ENCODE data around the gene PDAP1. TPM values are rescaled to one million over a fixed set of nuclear protein-coding genes. Genes with fewer than 3 reads are reported as not detected.
"Not testable (repeated sequence)": the region's sequence is repeated elsewhere in the genome, so short reads cannot be mapped to it uniquely, and the experiment has no call there.

PDAP1 gene
- total RNA-seq, 1 experiment from 2014 or later, result 150 TPM

DNA sequence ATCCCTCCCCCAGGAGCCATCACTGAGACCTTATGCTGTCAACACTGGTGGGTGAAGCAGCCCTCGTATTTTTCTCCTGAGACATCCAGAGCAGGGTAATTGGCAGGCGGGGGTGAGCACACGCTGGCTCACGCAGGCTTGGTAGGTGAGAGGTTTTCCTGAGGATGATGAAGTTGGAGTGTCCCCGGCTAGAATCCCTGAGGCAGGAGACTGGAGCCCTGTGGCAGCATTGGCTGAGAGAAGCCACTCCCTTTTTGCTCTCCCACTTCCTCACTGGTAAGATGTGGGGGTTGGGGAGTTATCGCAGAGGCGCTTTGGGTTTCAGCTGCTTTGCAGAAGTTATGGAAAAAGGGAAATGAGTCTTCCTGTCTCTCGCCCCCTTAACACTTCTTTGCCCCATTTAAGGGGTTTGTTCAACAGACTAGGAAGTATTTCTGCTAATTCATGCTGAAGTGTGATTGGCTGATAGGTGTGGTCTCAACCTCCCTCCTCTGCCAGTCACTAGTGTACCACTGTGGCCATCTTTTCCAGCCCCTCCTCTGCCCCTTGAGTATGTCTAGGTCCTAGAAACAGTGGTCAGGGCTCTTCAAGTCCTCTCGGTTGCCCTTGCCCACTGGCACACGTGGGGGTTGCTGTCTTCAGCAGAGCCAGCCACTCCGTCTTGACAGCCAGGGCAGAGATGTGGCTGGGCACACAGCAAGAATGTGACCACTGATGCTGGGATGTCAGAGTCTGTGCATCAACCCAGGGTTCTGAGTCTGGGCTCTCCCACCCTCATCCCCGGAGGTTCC is 28.2 kb downstream of the PDAP1 start:
- H3K4me3 Mint-ChIP-seq, result peak overlapping the region in 1 of 2 experiments; percentile 28; a peak in 1 of 5 replicates
- Histone ChIP-seq H4K5ac (ENCODE audit: insufficient read length, low read depth, low read length) (no peak overlapping the region), H2BK120ac (ENCODE audit: low read depth, low read length, poor library complexity, severe bottlenecking) (no peak overlapping the region), H3K18ac (ENCODE audit: insufficient read length, low read depth, low read length) (no peak overlapping the region), H3K4me1 (ENCODE audit: insufficient read depth, low read length) (no peaks in the 10 kb centered on the region), H3K27ac (ENCODE audit: insufficient read length, low read depth, low read length) (no peak overlapping the region), H2AFZ (ENCODE audit: low read length) (no peak overlapping the region), H4K20me1 (ENCODE audit: control insufficient read depth, insufficient read depth, insufficient read length) (no peaks in the 10 kb centered on the region), H3K4me2 (ENCODE audit: insufficient read depth, insufficient read length, low read length) (no peak overlapping the region), H3K4ac (ENCODE audit: low read depth, low read length) (no peak overlapping the region), H2BK5ac (ENCODE audit: insufficient read length, low read length) (no peak overlapping the region), H3K79me2 (ENCODE audit: insufficient read depth, low read length) (no peaks in the 10 kb centered on the region), H3K27me3 (ENCODE audit: insufficient read depth, low read length) (no peaks in the 10 kb centered on the region), H3T11ph (ENCODE audit: low read length) (no peak overlapping the region), H3K79me1 (ENCODE audit: insufficient read depth, low read depth, low read length, poor library complexity, severe bottlenecking) (peaks cover 8% of the 10 kb centered on the region), H3K14ac (ENCODE audit: insufficient read depth, low read length) (no peak overlapping the region), H4K91ac (ENCODE audit: insufficient read length, low read depth, low read length) (no peak overlapping the region), H2AK5ac (ENCODE audit: insufficient read length, low read length) (no peak overlapping the region), H3K23ac (ENCODE audit: insufficient read length, low read depth, low read length) (no peak overlapping the region), H3K9ac (ENCODE audit: extremely low read depth, insufficient read length, low read length) (no peak overlapping the region), H2BK15ac (ENCODE audit: low read depth, low read length) (no peak overlapping the region), H3K23me2 (ENCODE audit: insufficient read length, low read depth, low read length, poor library complexity, severe bottlenecking) (no peaks in the 10 kb centered on the region), H4K8ac (replicated peaks; ENCODE audit: insufficient read length, low read depth, low read length) (no peak overlapping the region), H3K9me3 (ENCODE audit: control insufficient read depth, low read depth, low read length) (no peaks in the 10 kb centered on the region), H3K56ac (ENCODE audit: insufficient read length, low read depth, low read length) (no peak overlapping the region), H2BK20ac (ENCODE audit: low read depth, low read length, poor library complexity, severe bottlenecking) (no peak overlapping the region), H2BK12ac (ENCODE audit: insufficient read length, low read depth, low read length) (no peak overlapping the region)
- no peaks in the 10 kb centered on the region for H3K9me3 Mint-ChIP-seq
- DNase-seq, result no peak
- H3K27me3 Mint-ChIP-seq (ENCODE audit: low read depth), result no peaks in the 10 kb centered on the region
- no CpG with 5 or more reads among the region's 12 CpGs for WGBS (ENCODE audit: extremely low coverage, insufficient read length, low lambda C conversion rate)
- H3K4me1 Mint-ChIP-seq, result peaks cover 6 to 11% of the 10 kb centered on the region in 2 experiments
- peaks cover 7 to 21% (median 7%) of the 10 kb centered on the region in 3 experiments; a peak in 6 of 7 replicates for H3K36me3 Mint-ChIP-seq (ENCODE audit: insufficient read depth in 1 of 3, low read depth in 3 of 3)
- TF ChIP-seq, protein P1, sequence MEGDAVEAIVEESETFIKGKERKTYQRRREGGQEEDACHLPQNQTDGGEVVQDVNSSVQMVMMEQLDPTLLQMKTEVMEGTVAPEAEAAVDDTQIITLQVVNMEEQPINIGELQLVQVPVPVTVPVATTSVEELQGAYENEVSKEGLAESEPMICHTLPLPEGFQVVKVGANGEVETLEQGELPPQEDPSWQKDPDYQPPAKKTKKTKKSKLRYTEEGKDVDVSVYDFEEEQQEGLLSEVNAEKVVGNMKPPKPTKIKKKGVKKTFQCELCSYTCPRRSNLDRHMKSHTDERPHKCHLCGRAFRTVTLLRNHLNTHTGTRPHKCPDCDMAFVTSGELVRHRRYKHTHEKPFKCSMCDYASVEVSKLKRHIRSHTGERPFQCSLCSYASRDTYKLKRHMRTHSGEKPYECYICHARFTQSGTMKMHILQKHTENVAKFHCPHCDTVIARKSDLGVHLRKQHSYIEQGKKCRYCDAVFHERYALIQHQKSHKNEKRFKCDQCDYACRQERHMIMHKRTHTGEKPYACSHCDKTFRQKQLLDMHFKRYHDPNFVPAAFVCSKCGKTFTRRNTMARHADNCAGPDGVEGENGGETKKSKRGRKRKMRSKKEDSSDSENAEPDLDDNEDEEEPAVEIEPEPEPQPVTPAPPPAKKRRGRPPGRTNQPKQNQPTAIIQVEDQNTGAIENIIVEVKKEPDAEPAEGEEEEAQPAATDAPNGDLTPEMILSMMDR (conservative IDR thresholded peaks at IDR 0.05), result no peak
- H3K27ac Mint-ChIP-seq, result peak overlapping the region in 2 of 3 experiments; percentile 57 to 78; a peak in 4 of 7 replicates

DNA sequence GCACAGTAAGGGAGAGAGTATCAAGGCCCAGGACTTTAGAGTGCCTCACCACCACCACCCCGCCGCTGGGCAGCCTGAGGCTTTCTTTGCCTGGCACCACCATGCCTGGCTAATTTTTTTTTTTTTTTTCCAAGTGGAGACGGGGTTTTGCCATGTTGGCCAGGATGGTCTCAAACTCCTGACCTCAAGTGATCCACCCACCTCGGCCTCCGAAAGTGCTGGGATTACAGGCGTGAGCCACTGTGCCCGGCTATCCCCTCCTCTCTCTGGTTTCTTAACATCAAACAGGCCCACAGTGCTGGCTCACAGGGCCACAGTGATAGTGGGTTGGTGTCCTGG is 28.7 kb downstream of the PDAP1 start:
- Mint-ChIP-seq H3K4me1 (peaks cover 6 to 11% of the 10 kb centered on the region in 2 experiments), H3K4me3 (peak overlapping the region in 1 of 2 experiments; percentile 28; a peak in 1 of 5 replicates), H3K27ac (peak overlapping the region in 2 of 3 experiments; percentile 57 to 78; a peak in 3 of 7 replicates), H3K36me3 (ENCODE audit: insufficient read depth in 1 of 3, low read depth in 3 of 3) (peaks cover 7 to 21% (median 7%) of the 10 kb centered on the region in 3 experiments; a peak in 6 of 7 replicates)
- not testable (repeated sequence) for H2BK5ac ChIP-seq (ENCODE audit: insufficient read length, low read length); H2BK120ac ChIP-seq (ENCODE audit: low read depth, low read length, poor library complexity, severe bottlenecking); H2AFZ ChIP-seq (ENCODE audit: low read length); H3K23me2 ChIP-seq (ENCODE audit: insufficient read length, low read depth, low read length, poor library complexity, severe bottlenecking); H3K79me1 ChIP-seq (ENCODE audit: insufficient read depth, low read depth, low read length, poor library complexity, severe bottlenecking); H3T11ph ChIP-seq (ENCODE audit: low read length); H3K27me3 Mint-ChIP-seq (ENCODE audit: low read depth); H3K9me3 Mint-ChIP-seq; H4K8ac ChIP-seq (replicated peaks; ENCODE audit: insufficient read length, low read depth, low read length); H3K18ac ChIP-seq (ENCODE audit: insufficient read length, low read depth, low read length); H3K4me2 ChIP-seq (ENCODE audit: insufficient read depth, insufficient read length, low read length); H4K5ac ChIP-seq (ENCODE audit: insufficient read length, low read depth, low read length); H3K4ac ChIP-seq (ENCODE audit: low read depth, low read length); H2AK5ac ChIP-seq (ENCODE audit: insufficient read length, low read length); H2BK20ac ChIP-seq (ENCODE audit: low read depth, low read length, poor library complexity, severe bottlenecking); H3K27ac ChIP-seq (ENCODE audit: insufficient read length, low read depth, low read length); H3K9me3 ChIP-seq (ENCODE audit: control insufficient read depth, low read depth, low read length); H2BK15ac ChIP-seq (ENCODE audit: low read depth, low read length); H3K14ac ChIP-seq (ENCODE audit: insufficient read depth, low read length); DNase-seq; H3K79me2 ChIP-seq (ENCODE audit: insufficient read depth, low read length); H4K20me1 ChIP-seq (ENCODE audit: control insufficient read depth, insufficient read depth, insufficient read length); H2BK12ac ChIP-seq (ENCODE audit: insufficient read length, low read depth, low read length); H3K4me1 ChIP-seq (ENCODE audit: insufficient read depth, low read length); H3K56ac ChIP-seq (ENCODE audit: insufficient read length, low read depth, low read length); H4K91ac ChIP-seq (ENCODE audit: insufficient read length, low read depth, low read length); H3K23ac ChIP-seq (ENCODE audit: insufficient read length, low read depth, low read length); H3K27me3 ChIP-seq (ENCODE audit: insufficient read depth, low read length); H3K9ac ChIP-seq (ENCODE audit: extremely low read depth, insufficient read length, low read length)
- WGBS (ENCODE audit: extremely low coverage, insufficient read length, low lambda C conversion rate), result no CpG with 5 or more reads among the region's 7 CpGs

All from H9 (cell line).